Heart right ventricle (tissue), 16 donors: ENCODE data around the gene CIP2A. TPM values are rescaled to one million over a fixed set of nuclear protein-coding genes. Genes with fewer than 3 reads are reported as not detected.

ENCODE experiments used
- ATAC-seq, 8 donors: fragments of 200-7000 bp; cut with Tn5 transposase; one replicate each; pipeline ENCODE4 v1.9.1; 2020; ENCODE audit warnings: mild to moderate bottlenecking in 8 of 8, moderate library complexity in 8 of 8, moderate number of reproducible peaks in 1 of 8
- DNase-seq, 2 donors: peaks; one replicate each; pipeline ENCODE4 v3.0.0-alpha.2; 2020
- H3K27ac ChIP-seq, 10 donors: fragments of 200-600 bp; sonication (generic) in 2 of 10; one replicate each; pipeline versions ENCODE4 v1.5.0 to v1.8.0; 2020 to 2022; ENCODE audit warnings: mild to moderate bottlenecking in 3 of 10
- H3K27me3 ChIP-seq, 7 donors: fragments of 200-600 bp; one replicate each; pipeline ENCODE4 v1.8.0; 2021 to 2022; ENCODE audit warnings: mild to moderate bottlenecking in 2 of 7
- H3K36me3 ChIP-seq, 9 donors: fragments of 200-600 bp; sonication (generic) in 1 of 9; one replicate each; pipeline versions ENCODE4 v1.5.0 to v1.8.0; 2020 to 2022; ENCODE audit warnings: mild to moderate bottlenecking in 2 of 9
- H3K4me1 ChIP-seq, 9 donors: fragments of 200-600 bp; sonication (generic) in 1 of 9; one replicate each; pipeline versions ENCODE4 v1.5.0 to v1.8.0; 2020 to 2022; ENCODE audit warnings: mild to moderate bottlenecking in 4 of 9
- H3K4me3 ChIP-seq, 10 donors: fragments of 200-600 bp; sonication (generic) in 2 of 10; one replicate each; pipeline versions ENCODE4 v1.5.0 to v1.8.0; 2020 to 2022; ENCODE audit warnings: mild to moderate bottlenecking in 7 of 10, moderate library complexity in 2 of 10
- H3K9me3 ChIP-seq, 11 donors: fragments of 200-600 bp in 10 of 11; sonication (generic) in 2 of 11; one replicate each; pipeline versions ENCODE4 v1.5.0 to v1.8.0; 2013 to 2022; ENCODE audit warnings: mild to moderate bottlenecking in 2 of 11, control low read depth in 1 of 11, moderate library complexity in 1 of 11
- WGBS, 2 donors: extraction: QIAGEN DNeasy Blood & Tissue Kit; methylation state at CpG; one replicate each; pipeline ENCODE4 v1.1.7; 2013; ENCODE audit warnings: inconsistent platforms in 1 of 2; 5-methylcytosine and 5-hydroxymethylcytosine counted together
- intact Hi-C, 10 donors: fragments of 100-400 bp; cut with DNase I; formaldehyde crosslinking; loops; one replicate each; pipeline versions ENCODE4 v1.11.1 to v1.14.2; 2022
- polyA plus RNA-seq, 2 donors: library from polyadenylated mRNA; stranded (reverse); fragments of 200-250 nt; gene quantifications; one replicate each; pipeline ENCODE4 v1.2.3, GENCODE V29; 2013
- total RNA-seq, 10 donors: library from RNA; stranded (reverse); fragmentation: NEBNext Ultra II Directional in 3 of 10; extraction: Animal tissue kit (Norgen Biotek cat#: 25700) in 3 of 10; gene quantifications; one replicate each; pipeline versions ENCODE4 v1.2.1 to v1.2.4, GENCODE V29; 2021 to 2023
- TF ChIP-seq, protein P1 (sequence below), 9 donors: fragments of 200-600 bp; sonication (generic) in 2 of 9; IDR thresholded peaks; one replicate each; pipeline versions ENCODE4 v1.5.0 to v1.8.0; 2021 to 2022; ENCODE audit warnings: antibody characterized with exemption in 9 of 9, mild to moderate bottlenecking in 5 of 9, moderate library complexity in 1 of 9
- donor health status: Arrhythmogenic right ventricular cardiomyopathy.
- donor health status: ischemic (EF 13 %, LVEDD 7.1; RV severe dilation, severe dysfunction).
- donor health status: healthy with polysubstance abuse.
- donor health status: DM: no; HTN: yes; CAD: no.
- donor health status: DM: no; HTN: no; CAD: no.
- donor health status: ischemic (EF 25% LVEDD 6.9; RV normal size, moderate dysfunction).
- donor health status: ischemic (EF 25% LVEDD 5.7; RV mildly dilated, moderate dysfunction).
- donor health status: healthy.
- donor health status: DM: yes; HTN: yes; CAD: no.
- donor health status: Ischemic cardiomyopathy.
- donor health status: ischemic (EF 35%, LVEDD 5.7; RV mildly dilated, moderate dysfunction).
- donor health status: nonischemic (EF 11% LVEDD 7.7; RV severe dilation, severe dysfunction).
- donor health status: DM: yes; HTN: yes; CAD: no.
- donor health status: PGD.
- donor health status: ischemic (EF 29% LVEDD 5.4; RV normal size, mild dysfunction).
- donor health status: nonischemic (EF 23%, LVEDD 6.1; RV moderate dilation, normal function).

The CIP2A gene
- total and polyA plus RNA-seq, 12 donors = 0.59 to 3.3 (median 1.7) TPM

DNA sequence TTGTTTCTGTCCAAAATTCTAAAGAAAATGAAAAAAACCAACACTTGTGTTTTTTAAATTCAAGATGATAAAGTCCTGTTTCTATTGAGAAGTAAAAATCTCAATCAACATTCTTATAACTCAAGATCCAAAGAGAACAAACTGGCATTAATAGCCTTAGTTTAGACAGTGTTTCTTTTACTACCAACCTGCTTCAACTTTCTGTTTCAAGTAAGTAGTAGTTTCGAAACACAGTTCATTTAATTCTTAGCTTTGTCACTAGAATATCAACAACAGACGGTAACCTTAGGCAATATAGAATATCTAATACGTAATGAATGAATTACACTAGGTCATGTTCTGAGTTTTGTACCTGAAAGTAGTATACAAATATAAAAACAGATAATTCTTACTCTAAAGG, 23.7 kb downstream of the CIP2A start:
- Histone ChIP-seq H3K4me1 (no peaks in the 10 kb centered on the region), H3K27ac (no peak overlapping the region), H3K36me3 (peaks cover 0 to 27% (median 0%) of the 10 kb centered on the region in 9 donors), H3K4me3 (no peak overlapping the region), H3K27me3 (no peaks in the 10 kb centered on the region), H3K9me3 (no peaks in the 10 kb centered on the region)
- DNase-seq (no peak), ATAC-seq (no peak)
- WGBS, 2 donors = 98% methylated on average over 3 of the region's 3 CpGs
- intact Hi-C loops = no loop called here
- TF ChIP-seq, protein P1, sequence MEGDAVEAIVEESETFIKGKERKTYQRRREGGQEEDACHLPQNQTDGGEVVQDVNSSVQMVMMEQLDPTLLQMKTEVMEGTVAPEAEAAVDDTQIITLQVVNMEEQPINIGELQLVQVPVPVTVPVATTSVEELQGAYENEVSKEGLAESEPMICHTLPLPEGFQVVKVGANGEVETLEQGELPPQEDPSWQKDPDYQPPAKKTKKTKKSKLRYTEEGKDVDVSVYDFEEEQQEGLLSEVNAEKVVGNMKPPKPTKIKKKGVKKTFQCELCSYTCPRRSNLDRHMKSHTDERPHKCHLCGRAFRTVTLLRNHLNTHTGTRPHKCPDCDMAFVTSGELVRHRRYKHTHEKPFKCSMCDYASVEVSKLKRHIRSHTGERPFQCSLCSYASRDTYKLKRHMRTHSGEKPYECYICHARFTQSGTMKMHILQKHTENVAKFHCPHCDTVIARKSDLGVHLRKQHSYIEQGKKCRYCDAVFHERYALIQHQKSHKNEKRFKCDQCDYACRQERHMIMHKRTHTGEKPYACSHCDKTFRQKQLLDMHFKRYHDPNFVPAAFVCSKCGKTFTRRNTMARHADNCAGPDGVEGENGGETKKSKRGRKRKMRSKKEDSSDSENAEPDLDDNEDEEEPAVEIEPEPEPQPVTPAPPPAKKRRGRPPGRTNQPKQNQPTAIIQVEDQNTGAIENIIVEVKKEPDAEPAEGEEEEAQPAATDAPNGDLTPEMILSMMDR (IDR thresholded peaks at IDR 0.05) = no peak

DNA sequence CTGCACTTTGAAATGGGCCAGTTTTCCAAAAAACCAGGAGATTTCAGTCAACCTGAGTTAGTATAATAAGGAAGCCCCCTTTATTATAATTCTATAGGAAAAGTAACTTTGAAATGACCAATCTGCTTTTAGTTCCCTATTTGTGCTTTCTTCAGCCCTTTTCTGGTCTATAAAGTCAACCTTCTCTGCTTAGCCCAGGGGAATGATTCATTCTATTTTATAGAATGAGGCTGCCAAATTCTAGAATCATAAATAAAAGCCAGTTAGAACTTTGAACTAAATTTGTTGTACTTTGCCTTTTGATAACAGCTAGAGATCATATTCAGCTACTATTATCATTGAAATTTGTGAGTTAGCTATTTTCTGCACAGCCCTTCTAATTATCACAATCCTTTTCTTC, 24.7 kb downstream of the CIP2A start:
- Histone ChIP-seq H3K27ac (no peak overlapping the region), H3K4me3 (no peak overlapping the region), H3K36me3 (peaks cover 0 to 34% (median 0%) of the 10 kb centered on the region in 9 donors), H3K9me3 (no peaks in the 10 kb centered on the region), H3K4me1 (no peaks in the 10 kb centered on the region), H3K27me3 (no peaks in the 10 kb centered on the region)
- intact Hi-C loops = no loop called here
- ATAC-seq = no peak
- no peak for DNase-seq
- TF ChIP-seq, protein P1 (IDR thresholded peaks at IDR 0.05) = no peak

DNA sequence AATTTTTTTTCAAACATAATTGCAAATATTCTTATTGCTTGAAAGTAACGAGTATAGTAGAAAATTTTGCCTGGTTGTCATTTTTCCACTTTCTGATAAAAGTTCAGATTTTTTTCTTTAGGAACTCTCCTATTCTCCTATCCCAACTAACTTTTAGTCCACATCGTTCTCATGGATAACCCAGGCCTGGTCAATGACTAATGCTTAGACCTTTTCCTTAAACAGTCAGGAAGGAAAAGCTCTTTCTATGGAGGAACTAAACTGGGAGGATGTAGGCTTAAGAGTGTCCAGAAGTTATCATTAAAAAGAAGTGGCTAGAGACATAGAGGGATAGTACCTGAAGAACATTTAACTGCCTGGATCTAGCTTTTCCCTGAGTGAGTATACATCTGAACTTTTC, 26.7 kb downstream of the CIP2A start:
- Histone ChIP-seq H3K27ac (no peak overlapping the region), H3K4me3 (no peak overlapping the region), H3K36me3 (peaks cover 0 to 51% (median 0%) of the 10 kb centered on the region in 9 donors), H3K27me3 (no peaks in the 10 kb centered on the region), H3K4me1 (no peaks in the 10 kb centered on the region), H3K9me3 (no peaks in the 10 kb centered on the region)
- TF ChIP-seq, protein P1 (IDR thresholded peaks at IDR 0.05) = no peak
- intact Hi-C loops = no loop called here
- DNase-seq (no peak), ATAC-seq (no peak)
- 89 to 90% methylated on average over 2 of the region's 2 CpGs for WGBS, 2 donors

DNA sequence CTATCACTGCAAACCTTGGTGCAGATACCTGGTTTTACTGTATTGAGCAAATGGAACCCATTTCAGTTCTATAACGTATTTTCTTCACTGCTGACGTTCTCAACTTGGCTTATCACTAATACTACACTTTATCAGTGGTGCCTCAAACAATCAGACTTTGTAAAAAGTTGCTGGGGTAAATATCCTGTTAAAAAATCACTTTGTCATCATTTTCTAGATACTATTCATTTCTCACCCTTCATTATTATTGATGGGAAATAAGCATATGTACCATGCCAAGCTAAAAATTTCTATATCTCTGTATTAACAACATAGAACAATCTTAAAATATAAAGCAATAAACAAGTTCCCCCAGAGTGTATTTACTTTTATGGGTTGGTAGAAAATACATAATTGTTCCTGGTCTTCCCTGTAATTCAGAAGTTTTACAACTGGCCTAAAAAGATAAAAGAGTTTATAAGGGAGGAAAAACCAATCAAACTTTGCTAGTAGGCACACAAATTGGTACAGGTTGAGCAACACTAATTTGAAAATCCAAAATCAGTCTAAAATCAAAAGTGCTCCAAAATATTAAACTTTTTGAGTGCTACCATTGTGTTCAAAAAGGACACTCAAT, 33.2 kb downstream of the CIP2A start:
- intact Hi-C loops = no loop called here
- TF ChIP-seq, protein P1 (IDR thresholded peaks at IDR 0.05) = no peak
- peaks cover 0 to 69% (median 0%) of the 10 kb centered on the region in 9 donors for H3K36me3 ChIP-seq
- WGBS, 2 donors = 73 to 79% methylated on average over 2 of the region's 2 CpGs
- H3K4me3 ChIP-seq = no peak overlapping the region
- peaks cover 0 to 24% (median 0%) of the 10 kb centered on the region in 9 donors for H3K4me1 ChIP-seq
- no peak overlapping the region for H3K27ac ChIP-seq
- H3K27me3 ChIP-seq = no peaks in the 10 kb centered on the region
- ATAC-seq (no peak), DNase-seq (no peak)
- H3K9me3 ChIP-seq = no peaks in the 10 kb centered on the region
